Ammon's horn (tissue), 1 donor: ENCODE data around the gene RPS2.
A peak's percentile ranks its signal among the peaks of the same experiment; 100 is the strongest.
"Not testable (repeated sequence)": the region's sequence is repeated elsewhere in the genome, so short reads cannot be mapped to it uniquely, and the experiment has no call there.

ENCODE experiments used
- DNase-seq: peaks from one replicate; pipeline ENCODE4 v3.0.0-alpha.2; 2016; ENCODE audit warnings: low spot score

RPS2 gene

GRCh38 chr16:1941162-1942046, 23.2 kb downstream of the RPS2 start:
- no peak for DNase-seq

- DNase-seq, result no peak
Measured at GRCh38 chr16:1940273-1941161, 24.1 kb downstream of the RPS2 start.

- not testable (repeated sequence) for DNase-seq
Measured at GRCh38 chr16:1939833-1940232, 24.8 kb downstream of the RPS2 start.

GRCh38 chr16:1938910-1939309, 25.7 kb downstream of the RPS2 start:
- DNase-seq, result no peak

GRCh38 chr16:1938316-1938715, 26.3 kb downstream of the RPS2 start:
- DNase-seq, result no peak

- no peak for DNase-seq
Measured at GRCh38 chr16:1936945-1937479, 27.6 kb downstream of the RPS2 start.

GRCh38 chr16:1933097-1933661, 31.4 kb downstream of the RPS2 start:
- no peak for DNase-seq

- DNase-seq, result no peak
Measured at GRCh38 chr16:1932050-1933028, 32.3 kb downstream of the RPS2 start.

- no peak for DNase-seq
Measured at GRCh38 chr16:1930338-1930720, 34.3 kb downstream of the RPS2 start.

GRCh38 chr16:1929578-1930337, 34.9 kb downstream of the RPS2 start:
- peak; percentile 79 for DNase-seq

GRCh38 chr16:1929105-1929504, 35.5 kb downstream of the RPS2 start:
- DNase-seq, result no peak

- DNase-seq, result no peak
Measured at GRCh38 chr16:1926271-1926670, 38.4 kb downstream of the RPS2 start.

- DNase-seq, result no peak
Measured at GRCh38 chr16:1924095-1924494, 40.5 kb downstream of the RPS2 start.

GRCh38 chr16:1923299-1924034, 41.2 kb downstream of the RPS2 start:
- DNase-seq, result no peak

- DNase-seq, result no peak
Measured at GRCh38 chr16:1922357-1922756, 42.3 kb downstream of the RPS2 start.

GRCh38 chr16:1920727-1921171, 43.9 kb downstream of the RPS2 start:
- DNase-seq, result no peak

GRCh38 chr16:1920122-1920521, 44.5 kb downstream of the RPS2 start:
- not testable (repeated sequence) for DNase-seq

GRCh38 chr16:1919327-1919998, 45.2 kb downstream of the RPS2 start:
- DNase-seq, result no peak
